SU-DHL-6 (cell line): ENCODE data around the gene SUSD3.

Experiments
- H2AFZ ChIP-seq: fragments of 200-600 bp; sonication (generic); 2 replicates; pipeline ENCODE4 v1.6.1; 2014; ENCODE audit warnings: low read depth, mild to moderate bottlenecking, moderate library complexity, mixed read lengths, antibody characterized with exemption, low read length; ENCODE audit not compliant: severe bottlenecking
- H3F3A ChIP-seq: fragments of 200-600 bp; shearing (Covaris generic); 2 replicates; pipeline ENCODE4 v1.6.0; 2016; ENCODE audit warnings: antibody characterized with exemption, mild to moderate bottlenecking; ENCODE audit not compliant: insufficient read depth
- H3K27ac ChIP-seq: fragments of 200-600 bp; sonication (generic); 2 replicates; pipeline ENCODE4 v1.5.1; 2016; ENCODE audit warnings: low read depth, mild to moderate bottlenecking, low read length, moderate library complexity, mixed read lengths
- H3K27me3 ChIP-seq: fragments of 200-600 bp; sonication (generic), shearing (Covaris generic); 2 replicates; pipeline ENCODE4 v1.6.0; 2014; ENCODE audit warnings: mild to moderate bottlenecking, low read length
- H3K36me3 ChIP-seq: fragments of 200-600 bp; sonication (generic); 2 replicates; pipeline ENCODE4 v1.6.1; 2014; ENCODE audit warnings: mild to moderate bottlenecking, low read length, mixed read lengths
- H3K4me2 ChIP-seq: fragments of 300-600, 200-600 bp; shearing (Covaris generic), sonication (generic); 2 replicates; pipeline ENCODE4 v1.6.0; 2014; ENCODE audit warnings: low read length, low read depth, mild to moderate bottlenecking; ENCODE audit not compliant: poor library complexity, severe bottlenecking
- H3K4me3 ChIP-seq: fragments of 200-600 bp; sonication (generic); 2 replicates; pipeline ENCODE4 v1.5.1; 2014; ENCODE audit warnings: antibody characterized with exemption, low read length, mild to moderate bottlenecking, mixed read lengths; ENCODE audit not compliant: insufficient read depth, poor library complexity, severe bottlenecking
- H3K79me2 ChIP-seq: fragments of 200-600 bp; sonication (generic); 2 replicates; pipeline ENCODE4 v1.6.1; 2014; ENCODE audit warnings: mild to moderate bottlenecking, low read length, moderate library complexity; ENCODE audit not compliant: insufficient read depth
- H3K9ac ChIP-seq: fragments of 200-600 bp; sonication (generic); 2 replicates; pipeline ENCODE4 v1.7.0; 2014; ENCODE audit warnings: mild to moderate bottlenecking, low read length
- H3K9me2 ChIP-seq: fragments of 200-600 bp; sonication (generic); replicated peaks from 2 replicates; pipeline ENCODE4 v1.6.1; 2014; ENCODE audit warnings: low read length; ENCODE audit not compliant: insufficient read depth
- H3K9me3 ChIP-seq: fragments of 200-600 bp; sonication (generic); 2 replicates; pipeline ENCODE4 v1.6.1; 2014; ENCODE audit warnings: low read length, mixed read lengths; ENCODE audit not compliant: insufficient read depth
- H4K20me1 ChIP-seq: fragments of 200-600 bp; sonication (generic); 2 replicates; pipeline ENCODE4 v1.6.1; 2014; ENCODE audit warnings: low read depth, mild to moderate bottlenecking, antibody characterized with exemption, low read length, moderate library complexity, mixed read lengths
- EZH2phosphoT487 ChIP-seq: fragments of 200-600 bp; sonication (generic), shearing (Covaris generic); conservative IDR thresholded peaks from 2 replicates; pipeline ENCODE4 v1.6.1; 2018; ENCODE audit warnings: mild to moderate bottlenecking, antibody characterized with exemption, low read length, moderate library complexity, mixed read lengths
- TF ChIP-seq, protein P1 (sequence below): fragments of 200-600 bp; sonication (generic); IDR thresholded peaks from one replicate; pipeline ENCODE4 v1.5.1; 2017; ENCODE audit warnings: antibody characterized with exemption, mild to moderate bottlenecking, low read length, moderate library complexity; ENCODE audit not compliant: insufficient read depth, poor library complexity, severe bottlenecking

The SUSD3 gene

GRCh38 chr9:93058355-93059010 is at the start of gene SUSD3:
TSS of gene SUSD3 (plus strand) at chr9:93058701. CDS start at chr9:93058743, 42 bp downstream.
- H3K27ac ChIP-seq, result no peak within 1 kb of the TSS
- no peak for TF ChIP-seq EZH2phosphoT487
- TF ChIP-seq, protein P1, sequence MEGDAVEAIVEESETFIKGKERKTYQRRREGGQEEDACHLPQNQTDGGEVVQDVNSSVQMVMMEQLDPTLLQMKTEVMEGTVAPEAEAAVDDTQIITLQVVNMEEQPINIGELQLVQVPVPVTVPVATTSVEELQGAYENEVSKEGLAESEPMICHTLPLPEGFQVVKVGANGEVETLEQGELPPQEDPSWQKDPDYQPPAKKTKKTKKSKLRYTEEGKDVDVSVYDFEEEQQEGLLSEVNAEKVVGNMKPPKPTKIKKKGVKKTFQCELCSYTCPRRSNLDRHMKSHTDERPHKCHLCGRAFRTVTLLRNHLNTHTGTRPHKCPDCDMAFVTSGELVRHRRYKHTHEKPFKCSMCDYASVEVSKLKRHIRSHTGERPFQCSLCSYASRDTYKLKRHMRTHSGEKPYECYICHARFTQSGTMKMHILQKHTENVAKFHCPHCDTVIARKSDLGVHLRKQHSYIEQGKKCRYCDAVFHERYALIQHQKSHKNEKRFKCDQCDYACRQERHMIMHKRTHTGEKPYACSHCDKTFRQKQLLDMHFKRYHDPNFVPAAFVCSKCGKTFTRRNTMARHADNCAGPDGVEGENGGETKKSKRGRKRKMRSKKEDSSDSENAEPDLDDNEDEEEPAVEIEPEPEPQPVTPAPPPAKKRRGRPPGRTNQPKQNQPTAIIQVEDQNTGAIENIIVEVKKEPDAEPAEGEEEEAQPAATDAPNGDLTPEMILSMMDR, result no peak
- H3K4me3 ChIP-seq, result no peak within 1 kb of the TSS
- no peaks in the 10 kb centered on the region for H3K27me3 ChIP-seq
- H3K9ac ChIP-seq, result peak within 1 kb of the TSS; percentile 27; the same call in 1 of the 2 replicates
- no peak within 1 kb of the TSS for H2AFZ ChIP-seq
- no peaks in the 10 kb centered on the region for H3K9me2 ChIP-seq
- H3K79me2 ChIP-seq, result no peaks in the 10 kb centered on the region
- H4K20me1 ChIP-seq, result no peaks in the 10 kb centered on the region
- H3K36me3 ChIP-seq, result no peaks in the 10 kb centered on the region
- H3F3A ChIP-seq, result peaks cover 9% of the 10 kb centered on the region; the same call in 1 of the 2 replicates
- peak within 1 kb of the TSS; percentile 59 for H3K4me2 ChIP-seq
- no peaks in the 10 kb centered on the region for H3K9me3 ChIP-seq

- Histone ChIP-seq H3K9ac (no peak overlapping the region), H3F3A (no peaks in the 10 kb centered on the region), H3K9me3 (no peaks in the 10 kb centered on the region), H3K27ac (no peak overlapping the region), H3K4me2 (no peak overlapping the region), H3K27me3 (no peaks in the 10 kb centered on the region), H4K20me1 (no peaks in the 10 kb centered on the region), H2AFZ (no peak overlapping the region), H3K4me3 (no peak overlapping the region), H3K79me2 (no peaks in the 10 kb centered on the region), H3K36me3 (no peaks in the 10 kb centered on the region), H3K9me2 (no peaks in the 10 kb centered on the region)
- TF ChIP-seq, protein P1, result no peak
- TF ChIP-seq EZH2phosphoT487, result no peak
Observed at GRCh38 chr9:93009337-93010015, 49.0 kb upstream of the SUSD3 start.

DNA sequence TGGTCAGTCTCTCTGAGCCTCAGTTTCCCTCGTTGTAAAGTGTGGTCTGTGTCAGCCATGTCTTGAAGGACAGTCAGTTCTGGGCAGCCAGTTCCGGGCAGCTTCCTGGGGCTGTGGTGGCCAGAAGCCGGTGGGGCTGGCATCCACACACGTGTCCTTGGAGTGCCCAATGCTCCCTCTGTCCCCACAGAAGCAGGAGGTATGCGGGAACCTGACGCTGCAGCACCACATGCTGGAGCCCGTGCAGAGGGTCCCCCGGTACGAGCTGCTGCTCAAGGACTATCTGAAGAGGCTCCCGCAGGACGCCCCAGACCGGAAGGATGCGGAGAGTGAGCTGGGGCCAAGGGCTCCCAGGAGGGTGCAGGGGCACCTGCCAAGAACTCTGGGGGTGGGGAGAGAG is 48.4 kb upstream of the SUSD3 start:
- Histone ChIP-seq H3K9ac (no peak overlapping the region), H3K27me3 (no peaks in the 10 kb centered on the region), H4K20me1 (no peaks in the 10 kb centered on the region), H3K36me3 (no peaks in the 10 kb centered on the region), H3K9me2 (no peaks in the 10 kb centered on the region), H3K9me3 (no peaks in the 10 kb centered on the region), H3K27ac (no peak overlapping the region), H3K79me2 (no peaks in the 10 kb centered on the region), H3F3A (no peaks in the 10 kb centered on the region), H3K4me3 (no peak overlapping the region), H3K4me2 (no peak overlapping the region), H2AFZ (no peak overlapping the region)
- TF ChIP-seq, protein P1, result no peak
